DMS79 treated with DMSO at 0.1 percent for 48 hours (cell line): ENCODE measurements around the gene NALCN.

ENCODE experiments used
- DNase-seq: peaks from one replicate; lab custom pipeline; 2025; lab: John Stamatoyannopoulos, UW

The NALCN gene

DNA sequence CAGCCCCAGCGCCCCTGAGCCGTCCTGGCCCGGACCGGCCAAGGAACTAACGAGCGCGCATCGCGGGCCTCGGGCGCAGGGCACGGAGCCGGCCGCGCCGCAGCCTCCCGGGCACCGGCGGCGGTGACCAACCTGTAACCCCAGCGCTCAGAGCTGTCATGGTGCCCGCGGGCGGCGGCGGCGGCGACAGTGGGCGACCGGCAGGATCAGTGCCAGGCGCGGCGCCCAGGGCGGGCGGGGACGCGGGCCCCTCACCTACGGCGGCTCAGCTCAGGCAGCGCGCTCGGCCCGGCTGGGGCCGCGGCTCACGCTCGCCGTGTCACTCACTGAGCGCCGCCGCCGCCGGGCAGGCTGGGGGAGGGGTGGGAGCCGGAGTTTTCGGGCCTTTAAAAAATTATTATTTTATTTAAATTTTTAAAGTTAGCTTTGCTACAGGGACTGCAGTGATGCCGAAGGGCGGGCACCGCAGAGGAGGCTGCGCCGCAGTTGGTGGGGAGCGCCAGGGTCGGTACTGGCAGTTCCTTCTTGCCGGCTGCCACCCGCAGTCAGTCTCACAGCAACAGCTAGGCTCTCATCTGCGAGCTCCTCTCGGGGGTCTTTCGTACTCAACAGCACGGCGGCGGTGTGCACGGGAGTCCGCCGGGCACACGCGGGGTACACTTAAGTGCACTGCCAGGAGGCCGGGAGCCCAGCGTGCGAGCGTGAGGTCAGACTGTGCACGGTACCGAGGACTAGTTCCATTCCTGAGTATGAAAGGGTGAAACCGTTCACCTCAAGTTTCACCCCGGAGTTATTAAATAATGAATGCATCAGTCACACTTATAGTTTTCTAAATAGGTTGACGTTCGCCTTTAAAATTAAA is at the start of gene NALCN:
Gene NALCN (minus strand): TSS at position 328 of the 862 bp plus-strand sequence. CDS start 17,382 bp downstream, outside the sequence.
- DNase-seq = no peak

DNA sequence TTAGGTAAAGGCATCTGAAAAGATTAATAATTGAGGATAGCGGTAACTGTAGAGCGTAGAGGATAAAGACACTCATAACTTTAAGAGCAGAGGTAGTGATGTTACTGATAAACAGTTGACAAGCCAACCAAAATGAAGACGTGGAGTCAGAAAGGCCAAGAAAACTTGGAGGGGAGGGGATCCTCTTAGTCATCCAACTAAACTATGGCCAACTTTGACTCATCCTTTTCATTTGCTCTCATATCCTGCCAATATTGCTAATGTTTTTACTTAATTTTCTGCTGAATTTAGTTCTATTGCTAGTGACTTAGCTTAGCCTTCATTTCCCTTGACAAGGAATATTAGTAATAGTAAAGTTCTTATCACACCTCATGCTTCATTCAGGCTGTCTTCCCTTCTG is 49.6 kb upstream of the NALCN start:
- DNase-seq = no peak

DNA sequence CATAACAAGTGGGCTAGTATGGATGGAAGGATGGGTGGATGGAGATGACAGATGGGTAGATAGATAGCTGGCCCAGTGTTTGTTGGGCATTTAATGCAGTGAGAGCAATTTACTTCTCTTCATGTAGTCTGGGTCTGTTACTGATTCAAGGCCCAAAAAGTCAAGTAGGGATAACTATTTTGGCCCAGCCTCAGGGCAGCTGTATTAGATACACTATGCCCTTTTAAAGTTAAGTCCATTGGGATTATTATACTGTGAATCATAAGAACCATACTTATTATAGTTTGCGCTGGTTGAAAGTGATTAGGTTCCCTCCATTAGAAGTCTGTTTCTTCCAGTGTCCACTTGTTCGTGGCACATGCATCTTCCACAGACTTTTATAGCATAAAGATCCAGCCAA is 40.9 kb upstream of the NALCN start:
- DNase-seq = no peak

DNA sequence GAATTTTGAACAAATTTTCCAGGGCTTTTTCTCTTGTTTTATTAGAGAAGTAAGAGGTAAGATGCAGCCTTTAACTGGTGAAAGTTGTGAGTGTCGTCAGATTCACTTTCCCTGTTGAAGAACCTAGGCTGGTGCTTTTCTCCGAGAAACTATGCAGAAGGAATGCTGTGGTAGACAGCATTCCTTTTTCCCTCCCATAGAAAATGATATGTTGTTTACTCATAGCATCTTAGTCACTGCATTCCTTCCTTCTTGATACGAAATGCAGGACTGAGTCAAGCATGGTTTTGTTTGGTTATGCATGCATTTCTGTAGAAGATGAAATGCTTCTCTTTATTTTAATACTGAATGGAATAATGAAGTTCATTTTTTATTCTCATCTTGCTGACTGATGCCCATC is 39.6 kb upstream of the NALCN start:
- no peak for DNase-seq

DNA sequence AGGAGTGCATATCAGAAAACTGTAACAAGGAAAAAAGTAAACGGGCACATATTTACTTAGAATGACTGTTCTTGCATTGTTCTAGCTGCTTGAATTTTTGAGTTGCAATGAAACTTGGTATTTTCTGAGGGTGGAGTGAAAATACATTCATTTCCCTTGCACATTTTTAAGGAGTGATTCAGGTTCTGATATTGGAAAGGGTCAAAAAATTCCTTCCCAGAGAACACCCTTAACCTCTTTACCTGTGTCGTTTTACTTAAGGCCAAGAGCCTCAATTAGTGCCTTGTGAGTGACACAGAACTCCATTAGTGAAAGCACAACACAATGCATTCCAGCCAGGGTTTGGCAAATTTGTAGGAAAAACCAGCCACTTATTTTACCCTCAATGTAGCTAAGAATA is 38.5 kb upstream of the NALCN start:
- DNase-seq = no peak

DNA sequence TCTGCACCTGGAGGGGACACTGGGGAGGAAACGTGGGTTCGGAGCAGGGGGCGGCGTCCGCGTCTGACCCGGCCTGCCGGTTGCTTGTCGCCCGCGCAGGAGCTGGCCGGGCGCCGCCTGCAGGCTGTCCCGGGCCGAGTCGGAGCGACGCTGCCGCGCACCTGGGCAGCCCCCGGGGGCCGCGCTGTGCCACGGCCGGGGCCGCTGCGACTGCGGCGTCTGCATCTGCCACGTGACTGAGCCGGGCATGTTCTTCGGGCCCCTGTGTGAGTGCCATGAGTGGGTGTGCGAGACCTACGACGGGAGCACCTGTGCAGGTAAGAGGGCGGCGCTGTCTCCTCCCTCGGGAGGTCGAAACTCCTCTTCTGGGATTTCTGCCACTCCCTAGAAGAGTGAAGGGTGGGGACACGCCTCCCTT is 37.5 kb upstream of the NALCN start:
- no peak for DNase-seq

DNA sequence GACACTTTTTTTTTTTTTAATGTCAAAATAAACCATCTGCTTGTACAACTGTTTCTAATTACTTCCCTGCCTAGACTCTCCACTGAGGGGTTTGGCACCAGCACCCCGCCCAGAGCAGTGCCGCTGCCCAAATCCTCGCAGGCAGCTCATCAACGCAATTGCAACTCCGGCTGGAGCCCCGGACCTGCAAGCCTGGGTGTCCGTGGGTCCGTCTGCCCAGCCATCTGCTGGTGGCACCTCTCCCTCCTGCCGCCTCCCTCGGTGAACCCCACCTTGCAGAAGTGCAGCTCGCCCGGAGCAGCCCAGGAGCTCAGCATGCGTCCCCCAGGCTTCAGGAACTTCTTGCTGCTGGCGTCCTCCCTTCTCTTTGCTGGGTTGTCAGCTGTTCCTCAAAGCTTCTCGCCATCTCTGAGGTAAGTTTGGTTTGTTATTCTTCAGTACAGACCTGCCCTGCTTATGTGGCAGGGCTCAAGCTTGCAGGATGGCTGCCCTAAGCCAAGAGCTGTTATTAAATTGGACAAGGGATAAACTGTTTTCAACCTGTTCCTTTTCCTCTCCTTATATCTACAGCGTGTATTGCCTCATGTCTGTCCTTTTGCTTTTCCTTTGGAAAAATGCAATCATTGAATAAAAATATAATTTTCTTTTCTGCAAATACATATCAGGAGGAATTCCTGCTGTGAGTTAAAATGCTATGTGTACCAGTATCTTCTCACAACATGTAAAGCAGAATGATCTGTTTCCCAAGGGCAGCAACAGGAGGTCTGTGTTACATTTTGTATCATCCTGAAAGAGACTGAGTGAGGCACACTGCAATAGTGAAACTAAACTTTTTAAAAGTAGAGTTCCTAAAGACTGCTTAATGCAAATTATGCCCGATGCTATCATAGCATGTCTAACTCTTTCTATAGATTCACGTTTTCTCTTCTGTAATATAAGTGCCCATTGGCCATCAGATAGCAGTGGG is 36.5 kb upstream of the NALCN start, which contains the start of gene ITGBL1:
Gene ITGBL1 (plus strand): TSS at position 157 of the 967 bp plus-strand sequence. CDS start 159 bp downstream, at position 316.
- DNase-seq = no peak

DNA sequence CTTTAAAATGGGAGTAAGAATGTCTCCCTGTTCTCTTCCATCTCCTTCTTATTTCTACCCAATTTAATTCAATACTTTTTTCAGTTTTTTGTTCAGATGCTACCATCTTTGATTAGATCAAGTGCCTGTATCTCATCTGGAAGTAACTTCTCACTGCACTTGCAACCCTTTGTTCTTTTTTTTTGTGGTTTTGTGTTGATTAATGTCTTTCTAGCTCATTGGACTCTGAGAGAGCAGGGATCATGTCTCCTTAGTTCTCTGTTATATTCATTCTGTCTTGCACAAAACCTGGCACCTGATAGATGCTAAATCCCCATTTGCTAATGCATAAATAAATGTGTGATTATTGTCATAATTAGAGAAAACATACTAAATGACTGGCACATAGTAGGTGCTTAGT is 35.3 kb upstream of the NALCN start:
- DNase-seq = no peak

DNA sequence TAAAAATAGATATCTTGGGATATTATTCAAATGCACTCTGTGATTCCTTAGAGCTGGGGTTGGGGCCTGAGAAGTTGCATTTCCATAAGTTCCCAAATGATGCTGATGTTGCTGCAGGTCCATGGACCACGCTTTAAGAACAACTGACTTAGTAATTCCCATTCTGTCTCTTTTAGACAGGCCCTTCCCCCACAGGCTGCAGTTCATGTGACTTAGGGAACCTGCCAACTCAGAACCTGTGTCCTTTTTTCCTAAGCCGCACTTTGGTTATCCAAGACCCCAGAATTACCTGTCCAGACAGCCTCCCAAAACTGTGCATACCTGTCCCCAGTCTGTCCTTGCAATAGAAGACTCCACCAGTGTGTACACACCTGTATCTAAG is 34.4 kb upstream of the NALCN start:
- DNase-seq = no peak

DNA sequence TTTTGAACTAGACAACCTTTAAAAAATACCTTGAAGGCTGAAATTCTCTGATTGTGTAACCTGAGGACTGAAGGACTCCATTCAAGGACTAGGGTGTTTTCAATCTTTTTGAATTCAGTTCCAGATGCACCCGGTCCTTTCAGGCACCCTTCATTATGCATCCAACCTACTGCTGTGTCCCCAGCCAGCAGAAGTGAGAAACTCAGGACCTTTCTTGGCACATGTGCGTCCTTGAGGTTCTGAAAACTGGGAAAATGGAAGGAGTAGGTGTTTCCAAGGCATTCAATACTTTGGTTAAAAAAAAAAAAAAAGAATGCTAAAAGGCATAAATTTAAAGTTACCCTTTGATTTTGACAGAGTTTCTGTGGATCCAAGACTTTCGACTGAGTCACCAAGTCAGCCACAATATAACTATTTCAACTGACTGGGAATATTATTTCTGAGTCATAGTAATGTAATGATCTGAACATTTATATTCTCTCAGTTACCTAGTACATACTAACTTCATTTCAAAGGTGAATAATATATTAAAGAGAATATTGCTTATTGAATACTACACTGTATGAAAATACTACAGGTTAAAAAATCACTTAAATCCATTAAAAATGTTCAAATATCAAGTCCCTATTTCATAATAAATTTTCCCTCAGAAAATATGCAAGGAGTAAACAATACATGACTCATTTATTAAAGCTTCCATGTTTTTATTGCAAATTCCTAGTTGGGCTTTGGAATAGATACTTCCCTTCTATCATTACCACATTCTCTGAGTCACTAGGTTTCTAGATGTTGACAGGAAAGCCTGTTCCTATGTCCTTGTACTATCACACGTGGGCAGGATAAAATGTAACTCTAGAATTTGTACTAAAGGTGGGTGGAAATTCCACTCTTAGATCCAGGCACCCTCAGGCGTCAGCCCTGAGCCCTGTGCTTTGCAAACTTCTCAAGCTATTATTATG is 33.8 kb upstream of the NALCN start:
- DNase-seq = no peak

DNA sequence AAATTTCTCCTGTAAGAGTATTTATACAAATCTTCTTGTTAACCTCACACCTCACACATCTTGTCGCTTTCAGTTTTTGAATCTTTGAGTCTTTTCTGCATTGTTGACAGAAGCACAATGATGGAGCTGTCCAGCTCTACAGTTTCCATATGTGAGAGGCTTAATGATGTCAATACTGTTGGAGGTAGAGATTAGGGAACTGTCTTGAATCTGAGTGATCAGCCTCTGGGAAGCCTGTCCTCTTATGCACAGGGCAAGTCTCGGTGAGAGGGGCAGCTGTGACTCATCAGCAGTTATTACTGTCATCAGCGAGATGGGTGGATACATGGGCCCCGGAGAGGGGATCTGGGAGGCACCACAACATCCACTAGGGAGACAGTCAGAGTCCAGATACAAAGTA is 31.5 kb upstream of the NALCN start:
- DNase-seq = no peak

DNA sequence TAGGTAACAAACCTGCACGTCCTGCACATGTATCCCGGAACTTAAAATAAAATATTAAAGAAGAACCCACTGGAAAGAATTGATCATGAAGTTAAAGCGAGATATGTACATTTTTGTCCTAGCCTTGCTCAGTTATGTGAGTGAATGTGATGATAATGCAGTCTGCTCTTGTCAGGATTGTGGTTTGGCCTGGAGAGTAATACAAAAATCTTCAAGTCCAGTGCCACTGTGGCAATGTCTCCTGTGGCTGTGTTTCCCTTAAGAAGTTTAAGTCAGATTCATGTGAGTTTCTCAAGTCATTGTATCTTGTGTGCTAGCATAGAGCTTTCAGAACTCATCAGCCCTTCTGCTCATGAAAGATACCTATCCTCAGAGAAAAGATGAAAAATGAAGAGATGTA is 18.2 kb upstream of the NALCN start:
- no peak for DNase-seq

DNA sequence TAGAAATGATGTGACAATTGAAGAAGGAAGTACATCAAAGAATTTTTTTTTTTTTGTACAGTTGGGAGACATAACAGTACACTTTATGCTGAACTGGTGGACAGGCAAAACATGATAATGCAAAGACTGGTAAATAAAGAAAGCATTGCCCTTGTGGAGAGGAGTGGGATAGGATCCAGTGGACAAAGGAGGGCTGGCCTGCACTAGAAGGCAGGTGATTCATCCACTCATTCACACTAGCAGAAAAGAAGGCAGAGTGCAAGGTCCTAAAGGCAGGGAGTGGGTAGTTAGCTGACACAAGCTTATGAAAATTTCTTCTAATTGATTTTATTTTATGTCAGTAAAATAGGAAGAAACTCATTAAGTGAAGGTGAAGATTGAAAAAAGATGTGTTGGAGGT is 17.6 kb upstream of the NALCN start:
- no peak for DNase-seq

DNA sequence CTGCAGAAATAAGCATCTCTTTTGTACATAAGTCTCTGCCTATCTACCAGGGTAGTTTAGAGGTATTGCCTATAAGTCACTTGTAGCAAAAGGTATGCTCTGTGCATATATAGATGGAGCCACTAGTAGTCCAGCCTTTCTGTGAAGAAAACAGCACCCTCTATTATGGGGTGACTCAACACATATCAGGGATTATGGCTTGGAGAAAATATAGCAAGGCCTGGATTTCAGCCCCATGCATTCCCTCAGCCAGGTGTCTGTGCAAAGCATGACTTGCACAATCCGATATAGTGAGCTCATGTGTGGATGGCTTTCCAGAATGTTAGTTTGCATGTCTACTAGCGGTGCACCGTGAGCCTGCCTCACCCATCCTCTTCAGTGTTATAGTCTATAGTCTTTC is 13.4 kb upstream of the NALCN start:
- no peak for DNase-seq

DNA sequence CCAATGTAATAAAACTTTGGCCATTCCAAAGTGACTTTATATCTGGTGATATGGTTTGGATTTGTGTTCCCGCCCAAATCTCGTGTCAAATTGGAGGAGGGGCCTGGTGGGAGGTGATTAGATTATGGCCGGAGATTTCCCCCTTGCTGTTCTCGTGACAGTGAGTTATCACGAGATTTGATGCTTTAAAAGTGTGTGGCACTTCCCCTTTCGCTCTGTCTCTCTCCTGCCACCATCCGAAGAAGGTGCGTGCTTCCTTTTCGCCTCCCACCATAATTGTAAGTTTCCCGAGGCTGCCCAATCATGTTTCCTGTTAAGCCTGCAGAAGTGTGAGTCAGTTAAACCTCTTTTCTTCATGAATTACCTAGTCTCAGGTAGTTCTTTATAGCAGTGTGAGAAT is 9.3 kb upstream of the NALCN start:
- DNase-seq = no peak

DNA sequence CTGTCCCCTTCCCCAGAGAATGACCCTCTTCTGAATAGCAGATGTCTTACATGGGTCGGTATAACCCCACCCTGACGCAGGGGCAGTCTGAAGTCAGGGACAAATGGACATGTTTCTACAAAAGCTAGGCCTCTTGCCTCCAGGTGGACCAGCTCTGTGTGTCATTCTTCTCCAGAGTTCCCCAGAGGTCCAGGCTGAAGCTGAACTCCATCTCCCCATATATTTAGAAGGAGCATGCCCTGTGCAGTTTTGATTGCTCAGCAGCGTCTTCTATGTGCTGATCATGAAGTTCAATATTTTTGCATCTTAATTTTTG is 8.8 kb upstream of the NALCN start:
- DNase-seq = no peak

DNA sequence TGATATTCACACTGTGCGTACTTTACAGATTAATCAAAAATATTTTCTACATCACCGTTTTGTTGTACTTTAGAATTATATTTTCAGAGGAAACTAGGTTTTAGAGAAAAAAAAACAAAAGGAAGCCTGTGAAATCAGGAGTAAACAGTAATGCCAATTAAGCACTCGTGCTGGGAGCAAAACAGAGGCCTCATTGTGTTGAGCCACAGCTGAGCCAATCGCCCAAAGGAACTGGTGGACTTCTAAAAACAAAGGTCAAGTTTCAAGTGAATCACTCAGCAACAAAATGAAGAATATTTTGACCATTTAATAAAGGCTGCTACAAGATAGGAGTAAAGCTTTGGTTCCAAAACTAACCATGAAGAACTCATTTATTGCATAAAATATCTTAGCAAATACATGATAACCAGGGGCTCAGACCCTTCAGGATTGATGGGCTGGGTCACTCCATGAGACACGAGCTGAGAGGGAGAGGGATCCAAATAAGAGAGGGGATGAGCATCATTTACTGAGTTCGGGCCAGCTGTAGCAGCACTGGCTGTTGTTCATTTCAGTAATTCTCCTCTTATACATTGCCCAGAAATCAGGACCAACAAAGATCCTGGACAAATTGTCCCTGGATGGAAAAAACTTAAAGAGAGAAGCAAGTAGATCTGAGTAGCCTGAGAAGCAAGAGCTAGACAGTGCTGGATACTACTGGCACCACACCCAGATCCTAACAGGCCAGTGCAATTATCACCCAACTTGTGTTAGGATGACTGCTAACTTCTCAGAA is 8.3 kb upstream of the NALCN start:
- DNase-seq = no peak

DNA sequence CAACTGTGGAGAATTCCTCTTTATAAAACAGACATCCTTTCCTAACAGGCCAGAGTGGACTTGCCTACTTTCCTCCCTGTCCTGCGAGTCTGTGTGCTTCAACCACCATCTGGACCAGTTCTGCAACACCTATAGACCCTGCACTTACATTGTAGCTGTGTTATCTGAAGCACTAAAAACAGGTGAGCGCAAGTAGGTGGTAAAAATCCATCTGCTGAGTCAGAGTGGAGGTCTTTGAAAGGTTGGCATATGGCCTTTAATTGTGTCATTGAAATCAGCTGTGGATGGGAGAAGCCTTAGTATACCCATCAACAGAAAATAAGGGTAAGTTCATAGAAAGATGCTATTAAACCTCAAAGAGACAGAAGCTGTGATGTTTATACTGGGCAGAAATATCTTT is 7.6 kb upstream of the NALCN start:
- no peak for DNase-seq

DNA sequence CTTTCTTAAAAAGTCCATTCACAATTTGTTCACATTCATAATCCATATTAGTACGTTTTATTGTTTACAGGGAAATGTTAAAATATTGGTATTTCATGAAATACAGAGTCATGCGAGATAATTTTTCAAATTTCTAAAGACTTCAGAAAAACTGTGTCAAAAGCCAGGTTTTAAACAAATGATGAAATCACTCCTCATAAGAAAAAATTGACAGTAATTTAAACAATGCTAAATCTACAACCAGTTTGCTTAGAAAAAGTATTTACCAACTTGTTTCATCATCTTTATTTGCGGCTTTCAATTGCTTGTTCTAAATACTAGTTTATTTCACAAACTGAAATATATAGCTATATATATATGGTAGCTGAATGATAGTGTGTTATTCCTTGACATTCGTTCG is 1.2 kb upstream of the NALCN start:
- DNase-seq = peak; percentile 76

DNA sequence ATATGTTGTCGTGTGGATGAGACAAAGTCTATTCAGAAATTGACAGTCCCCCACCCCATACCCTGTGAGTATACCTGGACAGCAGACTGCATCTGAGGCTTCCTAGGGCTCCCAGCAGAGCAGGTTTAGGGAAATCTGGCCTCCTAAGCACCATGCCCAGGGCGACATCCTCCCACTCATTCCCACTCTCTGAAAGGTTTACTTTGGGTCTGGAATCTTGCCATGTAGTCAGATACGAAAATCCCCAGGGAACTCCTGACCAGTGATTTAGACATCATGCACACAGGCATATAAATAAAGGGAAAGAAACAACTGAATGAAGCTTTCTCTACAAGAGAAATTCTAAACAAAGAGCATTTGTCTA is 717 bp upstream of the NALCN start:
- peak; percentile 100 for DNase-seq
